K562 (cell line): Measurements from ENCODE around the gene SLC25A20. TPM values are rescaled to one million over a fixed set of nuclear protein-coding genes. Genes with fewer than 3 reads are reported as not detected.

ENCODE experiments used
- ATAC-seq: fragments of 200-7000 bp; cut with Tn5 transposase; 3 replicates; pipeline ENCODE4 v1.9.1; 2020; ENCODE audit warnings: moderate library complexity
- BruUV-seq: library from RNA; stranded (reverse); fragments of 400-500 nt; replicated peaks from 2 replicates; lab custom pipeline; 2021; lab: Mats Ljungman, UMichigan
- CTCF ChIA-PET: fragments of 300-600 bp; formaldehyde crosslinking; extraction: SDS; loops from one replicate; lab custom pipeline; 2021; ENCODE audit warnings: low intra/inter-chr PET ratio; lab: Yijun Ruan, JAX
- POLR2A ChIA-PET: fragments of 300-600, 350-650 bp; sonication (Branson Sonifier 250); formaldehyde crosslinking; extraction: SDS; loops from one replicate; lab custom pipeline; 2021; ENCODE audit warnings: antibody characterized with exemption, inconsistent platforms; lab: Yijun Ruan, JAX
- DNase-seq, 4 experiments: peaks; one replicate each; pipeline versions ENCODE4 v3.0.0 to v3.0.0-alpha.2; 2011 to 2018; ENCODE audit warnings: low spot score in 3 of 4, mixed read lengths in 3 of 4; ENCODE audit errors: extremely low read depth in 1 of 4
- FAIRE-seq: peaks from 2 replicates; lab custom pipeline; 2011; peaks lifted over from hg19 to GRCh38; lab: Jason Lieb, UNC
- H2AFZ ChIP-seq: 2 replicates; pipeline ENCODE4 v1.6.0; 2011; ENCODE audit warnings: low read depth, low read length, control low read depth, inconsistent platforms
- H3K27ac ChIP-seq: fragments of 200-600 bp; 3 replicates; pipeline ENCODE4 v1.8.0; 2011; ENCODE audit warnings: low read depth, mild to moderate bottlenecking, control low read depth, inconsistent platforms, low read length, moderate library complexity, mixed read lengths; ENCODE audit errors: extremely low read depth
- H3K27me3 ChIP-seq, 2 experiments: fragments of 300-600 bp in 1 of 2; 2 replicates in 1 of 2; 3 replicates in 1 of 2; pipeline versions ENCODE4 v1.6.0 to v1.8.0; 2011; ENCODE audit warnings: inconsistent platforms in 2 of 2, low read length in 2 of 2, mild to moderate bottlenecking in 1 of 2, mixed read lengths in 1 of 2, moderate library complexity in 1 of 2; ENCODE audit not compliant: control insufficient read depth in 2 of 2, insufficient read depth in 2 of 2
- H3K36me3 ChIP-seq: fragments of 300-600 bp; 3 replicates; pipeline ENCODE4 v1.8.0; 2011; ENCODE audit warnings: mild to moderate bottlenecking, low read length, inconsistent platforms; ENCODE audit not compliant: control insufficient read depth, insufficient read depth
- H3K4me1 ChIP-seq, 2 experiments: fragments of 200-600 bp in 1 of 2; replicated peaks in 1 of 2; 2 replicates in 1 of 2; 3 replicates in 1 of 2; pipeline versions ENCODE4 v1.5.1 to v1.8.0; 2011; ENCODE audit warnings: inconsistent platforms in 2 of 2, low read length in 2 of 2, mild to moderate bottlenecking in 1 of 2, mixed read lengths in 1 of 2, moderate library complexity in 1 of 2; ENCODE audit not compliant: control insufficient read depth in 2 of 2, insufficient read depth in 2 of 2
- H3K4me2 ChIP-seq: 2 replicates; pipeline ENCODE4 v1.6.1; 2011; ENCODE audit warnings: low read length, control low read depth, inconsistent platforms, mixed read lengths; ENCODE audit not compliant: insufficient read depth
- H3K4me3 ChIP-seq: fragments of 200-600 bp; sonication (generic), shearing (Covaris generic); 2 replicates; pipeline ENCODE4 v1.5.1; 2016; ENCODE audit warnings: control low read depth, inconsistent platforms
- H3K79me2 ChIP-seq: fragments of 200-600 bp; 3 replicates; pipeline ENCODE4 v1.8.0; 2011; ENCODE audit warnings: low read length, inconsistent platforms; ENCODE audit not compliant: control insufficient read depth, insufficient read depth
- H3K9ac ChIP-seq, 2 experiments: 2 replicates each; pipeline versions ENCODE4 v1.6.0 to v1.6.1; 2011; ENCODE audit warnings: low read depth in 2 of 2, low read length in 2 of 2, control low read depth in 1 of 2, inconsistent platforms in 1 of 2, mild to moderate bottlenecking in 1 of 2, mixed read lengths in 1 of 2; ENCODE audit not compliant: insufficient read depth in 1 of 2
- H3K9me1 ChIP-seq: one replicate; pipeline ENCODE4 v1.6.0; 2011; ENCODE audit warnings: inconsistent platforms, mild to moderate bottlenecking, low read length, moderate library complexity; ENCODE audit not compliant: control insufficient read depth, insufficient read depth
- H3K9me3 ChIP-seq: replicated peaks from 2 replicates; pipeline ENCODE4 v1.5.1; 2011; ENCODE audit warnings: low read depth, low read length, inconsistent platforms; ENCODE audit not compliant: control insufficient read depth, insufficient read depth
- H4K20me1 ChIP-seq: replicated peaks from 2 replicates; pipeline ENCODE4 v1.6.1; 2011; ENCODE audit warnings: low read length, inconsistent platforms, mixed read lengths; ENCODE audit not compliant: control insufficient read depth, insufficient read depth
- ATF7 ChIP-seq: fragments of 450-650 bp; IDR thresholded peaks from 2 replicates; pipeline ENCODE4 v1.7.1; 2014; ENCODE audit warnings: mild to moderate bottlenecking, moderate library complexity
- EP300 ChIP-seq: IDR thresholded peaks from 2 replicates; pipeline ENCODE4 v1.6.1; 2012; ENCODE audit warnings: low read length, improper control_type of control experiment
- HOXB6 ChIP-seq: fragments of 250-450 bp; sonication (Bioruptor Pico); IDR thresholded peaks from 2 replicates; pipeline ENCODE4 v1.5.1; 2022; ENCODE audit warnings: mild to moderate bottlenecking, borderline replicate concordance
- HSF4 ChIP-seq: fragments of 250-450 bp; sonication (Bioruptor Pico); IDR thresholded peaks from 2 replicates; pipeline ENCODE4 v2.1.2; 2022; ENCODE audit warnings: mild to moderate bottlenecking, moderate library complexity, borderline replicate concordance
- MIER1 ChIP-seq: fragments of 450-650 bp; IDR thresholded peaks from 2 replicates; pipeline ENCODE4 v1.6.1; 2016; ENCODE audit warnings: antibody characterized with exemption, mild to moderate bottlenecking, low read depth
- STAG1 ChIP-seq: sonication (generic); formaldehyde crosslinking; IDR thresholded peaks from 2 replicates; pipeline ENCODE4 v1.5.0; 2020; ENCODE audit warnings: missing genetic modification reagents, borderline replicate concordance
- YY1 ChIP-seq, 3 experiments: IDR thresholded peaks; 2 replicates each; pipeline ENCODE4 v1.6.1; 2011; ENCODE audit warnings: low read length in 2 of 3, mild to moderate bottlenecking in 2 of 3, moderate library complexity in 2 of 3, borderline replicate concordance in 1 of 3, control low read depth in 1 of 3, low read depth in 1 of 3; ENCODE audit not compliant: insufficient read depth in 3 of 3, insufficient replicate concordance in 2 of 3, control insufficient read depth in 1 of 3, insufficient read length in 1 of 3; ENCODE audit errors: extremely low read depth in 1 of 3
- ZNF561 ChIP-seq: fragments of 450-650 bp; formaldehyde crosslinking; conservative IDR thresholded peaks from 2 replicates; pipeline ENCODE4 v1.4.0; 2020; ENCODE audit warnings: mild to moderate bottlenecking, moderate library complexity
- ZNF780A ChIP-seq: fragments of 250-450 bp; sonication (Bioruptor Pico); IDR thresholded peaks from 2 replicates; pipeline ENCODE4 v1.5.0; 2021; ENCODE audit warnings: mild to moderate bottlenecking
- in situ Hi-C: fragments of 300-500 bp; cut with MboI; formaldehyde crosslinking; loops from 4 replicates; pipeline ENCODE4 v1.15.0; 2018; ENCODE audit warnings: inconsistent platforms, mixed read lengths
- intact Hi-C: fragments of 100-400 bp; cut with micrococcal nuclease; formaldehyde crosslinking; loops from 2 replicates; pipeline ENCODE4 v1.14.2; 2022
- polyA plus RNA-seq, 8 experiments: library from polyadenylated mRNA; depleted of rRNA in 4 of 8; stranded (reverse) in 5 of 8; unstranded in 3 of 8; fragments of >200 nt; fragmentation: Nextera tagmentation in 2 of 8; fragmentation: Illumina TruSeq in 1 of 8; extraction: Ambion mirVana in 2 of 8; extraction: Trizol in 1 of 8; gene quantifications; 2 replicates each; pipeline versions ENCODE4 v1.2.1 to v1.2.3, GENCODE V29; 2011 to 2014; ENCODE audit warnings: inconsistent platforms in 1 of 8, missing spikeins in 1 of 8
- total RNA-seq, 7 experiments: library from RNA; depleted of rRNA in 6 of 7; stranded (reverse); fragments of >200 nt in 6 of 7; fragmentation: Illumina TruSeq in 2 of 7; extraction: Trizol in 2 of 7; gene quantifications; 2 replicates each; pipeline versions ENCODE4 v1.2.1 to v1.2.3, GENCODE V29; 2011 to 2021; ENCODE audit warnings: low replicate concordance in 1 of 7
- TF ChIP-seq, protein P1 (sequence below), 2 experiments: IDR thresholded peaks; 2 replicates each; pipeline ENCODE4 v1.6.1; 2011; ENCODE audit warnings: borderline replicate concordance in 1 of 2, control low read depth in 1 of 2, low read depth in 1 of 2, low read length in 1 of 2, mild to moderate bottlenecking in 1 of 2, mixed read lengths in 1 of 2, moderate library complexity in 1 of 2; ENCODE audit not compliant: insufficient read depth in 1 of 2, insufficient read length in 1 of 2, poor library complexity in 1 of 2, severe bottlenecking in 1 of 2; ENCODE audit errors: extremely low read depth in 1 of 2
- TF ChIP-seq, protein P2 (sequence below): sonication (generic); formaldehyde crosslinking; IDR thresholded peaks from 2 replicates; pipeline ENCODE4 v1.8.1; 2023; ENCODE audit warnings: mild to moderate bottlenecking, missing genetic modification reagents
- TF ChIP-seq, protein P3 (sequence below): fragments of 250-450 bp; sonication (Bioruptor Pico); IDR thresholded peaks from 2 replicates; pipeline ENCODE4 v1.5.0; 2021
- TF ChIP-seq, protein P4 (sequence below), 2 experiments: fragments of 450-650 bp in 1 of 2; IDR thresholded peaks; 2 replicates each; pipeline ENCODE4 v1.6.1; 2011 to 2017; ENCODE audit warnings: low read depth in 2 of 2, antibody characterized with exemption in 1 of 2, borderline replicate concordance in 1 of 2, low read length in 1 of 2, mild to moderate bottlenecking in 1 of 2, mixed read lengths in 1 of 2; ENCODE audit not compliant: control insufficient read depth in 1 of 2

Gene SLC25A20
- total and polyA plus RNA-seq, 9 of the 15 experiments (the other 6 are each of a cell fraction or from before 2014, with no cell fraction given): 14.3 to 48.1 (median 21.6) TPM

DNA sequence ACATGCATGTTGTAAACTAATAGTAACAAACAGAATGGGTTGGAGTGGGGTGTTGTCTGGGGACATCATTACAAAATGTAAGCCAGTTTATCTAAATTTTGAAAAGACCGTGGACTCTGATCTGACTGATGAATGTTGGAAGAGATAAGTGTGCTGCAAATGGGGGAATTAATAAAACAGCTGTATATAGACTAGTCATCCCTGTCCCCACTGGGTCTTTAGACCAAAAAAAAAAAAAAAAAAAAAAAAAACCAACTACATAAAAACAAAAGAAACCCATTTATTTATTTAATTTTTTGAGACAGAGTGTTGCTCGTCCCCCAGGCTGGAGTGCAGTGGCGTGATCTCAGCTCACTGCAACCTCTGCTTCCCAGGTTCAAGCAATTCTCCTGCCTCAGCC is 40.0 kb upstream of the SLC25A20 start (continued):
- TF ChIP-seq, protein P1, sequence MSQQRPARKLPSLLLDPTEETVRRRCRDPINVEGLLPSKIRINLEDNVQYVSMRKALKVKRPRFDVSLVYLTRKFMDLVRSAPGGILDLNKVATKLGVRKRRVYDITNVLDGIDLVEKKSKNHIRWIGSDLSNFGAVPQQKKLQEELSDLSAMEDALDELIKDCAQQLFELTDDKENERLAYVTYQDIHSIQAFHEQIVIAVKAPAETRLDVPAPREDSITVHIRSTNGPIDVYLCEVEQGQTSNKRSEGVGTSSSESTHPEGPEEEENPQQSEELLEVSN (IDR thresholded peaks at IDR 0.05; ENCODE audit: borderline replicate concordance in 1 of 2, extremely low read depth in 1 of 2, insufficient read depth in 1 of 2, insufficient read length in 1 of 2, low read depth in 1 of 2, low read length in 1 of 2, poor library complexity in 1 of 2, severe bottlenecking in 1 of 2): no peak
- no peak for TF ChIP-seq ZNF780A (CRISPR knock-in tag)

DNA sequence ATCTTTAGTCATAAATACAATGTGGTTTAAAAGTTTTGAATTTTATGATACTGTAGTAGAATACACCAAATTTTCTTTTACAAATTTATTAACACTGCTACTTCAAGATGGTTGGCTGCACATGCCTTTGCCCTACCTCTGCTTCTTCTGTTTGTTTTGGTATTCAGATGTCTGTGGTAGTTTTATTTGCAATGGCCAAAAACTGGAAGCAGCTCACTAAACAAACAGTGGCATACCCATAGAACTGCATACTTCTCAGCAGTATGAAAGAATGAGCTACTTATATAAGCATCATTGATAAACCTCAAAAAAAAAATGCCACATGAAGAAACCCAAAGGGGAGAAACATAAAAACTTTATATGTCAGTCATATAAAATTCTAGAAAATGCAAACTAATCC is 39.5 kb upstream of the SLC25A20 start:
- in situ Hi-C loops: no loop called here
- Histone ChIP-seq H3K9me3 (no peaks in the 10 kb centered on the region), H3K9me1 (peaks cover 4% of the 10 kb centered on the region), H3K9ac (no peak overlapping the region), H3K36me3 (peaks cover 47% of the 10 kb centered on the region), H3K4me3 (no peak overlapping the region), H3K4me1 (peaks cover 0 to 17% of the 10 kb centered on the region in 2 experiments; a peak in 4 of 5 replicates), H3K79me2 (peaks cover 60% of the 10 kb centered on the region)
- POLR2A ChIA-PET: interaction anchor here (0.5 to 1.5 kb wide), 3 partner anchors 9 to 72 kb away, joined by 3 read pairs; no protein-coding TSS in a partner anchor
- TF ChIP-seq, protein P2, sequence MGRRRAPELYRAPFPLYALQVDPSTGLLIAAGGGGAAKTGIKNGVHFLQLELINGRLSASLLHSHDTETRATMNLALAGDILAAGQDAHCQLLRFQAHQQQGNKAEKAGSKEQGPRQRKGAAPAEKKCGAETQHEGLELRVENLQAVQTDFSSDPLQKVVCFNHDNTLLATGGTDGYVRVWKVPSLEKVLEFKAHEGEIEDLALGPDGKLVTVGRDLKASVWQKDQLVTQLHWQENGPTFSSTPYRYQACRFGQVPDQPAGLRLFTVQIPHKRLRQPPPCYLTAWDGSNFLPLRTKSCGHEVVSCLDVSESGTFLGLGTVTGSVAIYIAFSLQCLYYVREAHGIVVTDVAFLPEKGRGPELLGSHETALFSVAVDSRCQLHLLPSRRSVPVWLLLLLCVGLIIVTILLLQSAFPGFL: no peak
- TF ChIP-seq YY1 (IDR thresholded peaks at IDR 0.05; ENCODE audit: borderline replicate concordance in 1 of 3, control insufficient read depth in 1 of 3, extremely low read depth in 1 of 3, insufficient read depth in 3 of 3, insufficient read length in 1 of 3, insufficient replicate concordance in 2 of 3, low read depth in 1 of 3, low read length in 2 of 3) (no peak), MIER1 (no peak), HOXB6 (CRISPR knock-in tag) (no peak), STAG1 (CRISPR knock-in tag) (no peak), ATF7 (no peak), HSF4 (CRISPR knock-in tag) (no peak), EP300 (no peak), ZNF561 (CRISPR knock-in tag) (no peak)
- TF ChIP-seq, protein P3, sequence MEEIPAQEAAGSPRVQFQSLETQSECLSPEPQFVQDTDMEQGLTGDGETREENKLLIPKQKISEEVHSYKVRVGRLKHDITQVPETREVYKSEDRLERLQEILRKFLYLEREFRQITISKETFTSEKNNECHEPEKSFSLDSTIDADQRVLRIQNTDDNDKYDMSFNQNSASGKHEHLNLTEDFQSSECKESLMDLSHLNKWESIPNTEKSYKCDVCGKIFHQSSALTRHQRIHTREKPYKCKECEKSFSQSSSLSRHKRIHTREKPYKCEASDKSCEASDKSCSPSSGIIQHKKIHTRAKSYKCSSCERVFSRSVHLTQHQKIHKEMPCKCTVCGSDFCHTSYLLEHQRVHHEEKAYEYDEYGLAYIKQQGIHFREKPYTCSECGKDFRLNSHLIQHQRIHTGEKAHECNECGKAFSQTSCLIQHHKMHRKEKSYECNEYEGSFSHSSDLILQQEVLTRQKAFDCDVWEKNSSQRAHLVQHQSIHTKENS: no peak
- TF ChIP-seq, protein P4, sequence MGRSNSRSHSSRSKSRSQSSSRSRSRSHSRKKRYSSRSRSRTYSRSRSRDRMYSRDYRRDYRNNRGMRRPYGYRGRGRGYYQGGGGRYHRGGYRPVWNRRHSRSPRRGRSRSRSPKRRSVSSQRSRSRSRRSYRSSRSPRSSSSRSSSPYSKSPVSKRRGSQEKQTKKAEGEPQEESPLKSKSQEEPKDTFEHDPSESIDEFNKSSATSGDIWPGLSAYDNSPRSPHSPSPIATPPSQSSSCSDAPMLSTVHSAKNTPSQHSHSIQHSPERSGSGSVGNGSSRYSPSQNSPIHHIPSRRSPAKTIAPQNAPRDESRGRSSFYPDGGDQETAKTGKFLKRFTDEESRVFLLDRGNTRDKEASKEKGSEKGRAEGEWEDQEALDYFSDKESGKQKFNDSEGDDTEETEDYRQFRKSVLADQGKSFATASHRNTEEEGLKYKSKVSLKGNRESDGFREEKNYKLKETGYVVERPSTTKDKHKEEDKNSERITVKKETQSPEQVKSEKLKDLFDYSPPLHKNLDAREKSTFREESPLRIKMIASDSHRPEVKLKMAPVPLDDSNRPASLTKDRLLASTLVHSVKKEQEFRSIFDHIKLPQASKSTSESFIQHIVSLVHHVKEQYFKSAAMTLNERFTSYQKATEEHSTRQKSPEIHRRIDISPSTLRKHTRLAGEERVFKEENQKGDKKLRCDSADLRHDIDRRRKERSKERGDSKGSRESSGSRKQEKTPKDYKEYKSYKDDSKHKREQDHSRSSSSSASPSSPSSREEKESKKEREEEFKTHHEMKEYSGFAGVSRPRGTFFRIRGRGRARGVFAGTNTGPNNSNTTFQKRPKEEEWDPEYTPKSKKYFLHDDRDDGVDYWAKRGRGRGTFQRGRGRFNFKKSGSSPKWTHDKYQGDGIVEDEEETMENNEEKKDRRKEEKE (IDR thresholded peaks at IDR 0.05; ENCODE audit: borderline replicate concordance in 1 of 2, control insufficient read depth in 1 of 2, low read depth in 2 of 2, low read length in 1 of 2): no peak
- TF ChIP-seq, all 486 proteins: peak for 0
- ATAC-seq: no peak
- no peak overlapping the region for H3K27ac ChIP-seq
- intact Hi-C loops: no loop called here
- no peak overlapping the region for H2AFZ ChIP-seq
- H3K27me3 ChIP-seq: no peaks in the 10 kb centered on the region
- H3K4me2 ChIP-seq: no peak overlapping the region
- no peak for FAIRE-seq
- BruUV-seq: no TSS peak
- peaks cover 13% of the 10 kb centered on the region for H4K20me1 ChIP-seq
- CTCF ChIA-PET: no interaction called here
- DNase-seq: no peak
